ENCODE results near the gene LYPD6B. TPM values are rescaled to one million over a fixed set of nuclear protein-coding genes. Genes with fewer than 3 reads are reported as not detected.

LYPD6B gene
- total RNA-seq, 1 experiment from 2014 or later: 2.0 TPM

- Histone ChIP-seq H4K20me1 (ENCODE audit: control insufficient read depth, insufficient read depth, insufficient read length) (no peaks in the 10 kb centered on the region), H3K4me1 (ENCODE audit: insufficient read depth, low read length) (no peaks in the 10 kb centered on the region), H3K9ac (ENCODE audit: extremely low read depth, insufficient read length, low read length) (no peak overlapping the region), H4K91ac (ENCODE audit: insufficient read length, low read depth, low read length) (no peak overlapping the region), H3K18ac (ENCODE audit: insufficient read length, low read depth, low read length) (no peak overlapping the region), H3K14ac (ENCODE audit: insufficient read depth, low read length) (no peak overlapping the region), H3T11ph (ENCODE audit: low read length) (no peak overlapping the region), H2BK5ac (ENCODE audit: insufficient read length, low read length) (no peak overlapping the region), H3K56ac (ENCODE audit: insufficient read length, low read depth, low read length) (no peak overlapping the region), H2BK12ac (ENCODE audit: insufficient read length, low read depth, low read length) (no peak overlapping the region), H2AK5ac (ENCODE audit: insufficient read length, low read length) (no peak overlapping the region), H3K4ac (ENCODE audit: low read depth, low read length) (no peak overlapping the region), H3K27me3 (ENCODE audit: insufficient read depth, low read length) (no peaks in the 10 kb centered on the region), H3K9me3 (ENCODE audit: control insufficient read depth, low read depth, low read length) (no peaks in the 10 kb centered on the region), H4K8ac (replicated peaks; ENCODE audit: insufficient read length, low read depth, low read length) (no peak overlapping the region), H3K4me2 (ENCODE audit: insufficient read depth, insufficient read length, low read length) (no peak overlapping the region), H3K23me2 (ENCODE audit: insufficient read length, low read depth, low read length, poor library complexity, severe bottlenecking) (no peaks in the 10 kb centered on the region), H2BK120ac (ENCODE audit: low read depth, low read length, poor library complexity, severe bottlenecking) (no peak overlapping the region), H3K79me1 (ENCODE audit: insufficient read depth, low read depth, low read length, poor library complexity, severe bottlenecking) (no peaks in the 10 kb centered on the region), H3K27ac (ENCODE audit: insufficient read length, low read depth, low read length) (no peak overlapping the region), H2BK15ac (ENCODE audit: low read depth, low read length) (no peak overlapping the region), H2BK20ac (ENCODE audit: low read depth, low read length, poor library complexity, severe bottlenecking) (no peak overlapping the region), H2AFZ (ENCODE audit: low read length) (no peak overlapping the region), H3K79me2 (ENCODE audit: insufficient read depth, low read length) (no peaks in the 10 kb centered on the region), H4K5ac (ENCODE audit: insufficient read length, low read depth, low read length) (no peak overlapping the region), H3K23ac (ENCODE audit: insufficient read length, low read depth, low read length) (no peak overlapping the region)
- no peaks in the 10 kb centered on the region for H3K9me3 Mint-ChIP-seq
- no peak for TF ChIP-seq CTCF (conservative IDR thresholded peaks at IDR 0.05)
- no peak overlapping the region for H3K4me3 Mint-ChIP-seq
- no peak for DNase-seq
- peaks cover 1% of the 10 kb centered on the region; the same call in 1 of the 2 replicates for H3K27me3 Mint-ChIP-seq (ENCODE audit: low read depth)
- no peak overlapping the region for H3K27ac Mint-ChIP-seq
- no CpG with 5 or more reads among the region's 4 CpGs for WGBS (ENCODE audit: extremely low coverage, insufficient read length, low lambda C conversion rate)
- H3K36me3 Mint-ChIP-seq (ENCODE audit: insufficient read depth in 1 of 3, low read depth in 3 of 3): no peaks in the 10 kb centered on the region
- peaks cover 5 to 8% of the 10 kb centered on the region in 2 experiments; a peak in 3 of 4 replicates for H3K4me1 Mint-ChIP-seq
Measured at GRCh38 chr2:149149007-149149297, 110.5 kb downstream of the LYPD6B start.

Measured in H9 (cell line).